ENCODE measurements around the gene OPCML. TPM values are rescaled to one million over a fixed set of nuclear protein-coding genes. Genes with fewer than 3 reads are reported as not detected.

Gene OPCML
- total RNA-seq, 1 donor = not detected

GRCh38 chr11:132528181-132528580 is 1004.1 kb downstream of the OPCML start:
- DNase-seq (ENCODE audit: low read depth) = no peak
- TF ChIP-seq CTCF (IDR thresholded peaks at IDR 0.05; ENCODE audit: insufficient read depth, low read depth, low read length) = no peak
- no peak overlapping the region for H3K4me3 ChIP-seq (ENCODE audit: low read depth, low read length)

- no peak overlapping the region for H3K4me3 ChIP-seq (ENCODE audit: low read depth, low read length)
- no peak for TF ChIP-seq CTCF (IDR thresholded peaks at IDR 0.05; ENCODE audit: insufficient read depth, low read depth, low read length)
- DNase-seq (ENCODE audit: low read depth) = no peak
Measured at GRCh38 chr11:132523929-132524328, 1008.4 kb downstream of the OPCML start.

- no peak for TF ChIP-seq CTCF (IDR thresholded peaks at IDR 0.05; ENCODE audit: insufficient read depth, low read depth, low read length)
- no peak for DNase-seq (ENCODE audit: low read depth)
- no peak overlapping the region for H3K4me3 ChIP-seq (ENCODE audit: low read depth, low read length)
Measured at GRCh38 chr11:132520199-132520598, 1012.1 kb downstream of the OPCML start.

GRCh38 chr11:132519241-132519815 is 1013.0 kb downstream of the OPCML start:
- no peak for DNase-seq (ENCODE audit: low read depth)
- TF ChIP-seq CTCF (IDR thresholded peaks at IDR 0.05; ENCODE audit: insufficient read depth, low read depth, low read length) = no peak
- H3K4me3 ChIP-seq (ENCODE audit: low read depth, low read length) = no peak overlapping the region

- DNase-seq (ENCODE audit: low read depth) = no peak
- TF ChIP-seq CTCF (IDR thresholded peaks at IDR 0.05; ENCODE audit: insufficient read depth, low read depth, low read length) = no peak
- H3K4me3 ChIP-seq (ENCODE audit: low read depth, low read length) = no peak overlapping the region
Measured at GRCh38 chr11:132504501-132505041, 1027.7 kb downstream of the OPCML start.

- no peak for DNase-seq (ENCODE audit: low read depth)
- TF ChIP-seq CTCF (IDR thresholded peaks at IDR 0.05; ENCODE audit: insufficient read depth, low read depth, low read length) = no peak
- H3K4me3 ChIP-seq (ENCODE audit: low read depth, low read length) = no peak overlapping the region
Measured at GRCh38 chr11:132501356-132501755, 1030.9 kb downstream of the OPCML start.

GRCh38 chr11:132499661-132500060 is 1032.6 kb downstream of the OPCML start:
- TF ChIP-seq CTCF (IDR thresholded peaks at IDR 0.05; ENCODE audit: insufficient read depth, low read depth, low read length) = no peak
- H3K4me3 ChIP-seq (ENCODE audit: low read depth, low read length) = no peak overlapping the region
- DNase-seq (ENCODE audit: low read depth) = no peak
